Measurements from ENCODE around the gene SOX5. TPM values are rescaled to one million over a fixed set of nuclear protein-coding genes. Genes with fewer than 3 reads are reported as not detected.
"Not testable (repeated sequence)": the region's sequence is repeated elsewhere in the genome, so short reads cannot be mapped to it uniquely, and the experiment has no call there.

Gene SOX5
- total RNA-seq, 1 donor from 2014 or later, result 86.8 TPM

DNA sequence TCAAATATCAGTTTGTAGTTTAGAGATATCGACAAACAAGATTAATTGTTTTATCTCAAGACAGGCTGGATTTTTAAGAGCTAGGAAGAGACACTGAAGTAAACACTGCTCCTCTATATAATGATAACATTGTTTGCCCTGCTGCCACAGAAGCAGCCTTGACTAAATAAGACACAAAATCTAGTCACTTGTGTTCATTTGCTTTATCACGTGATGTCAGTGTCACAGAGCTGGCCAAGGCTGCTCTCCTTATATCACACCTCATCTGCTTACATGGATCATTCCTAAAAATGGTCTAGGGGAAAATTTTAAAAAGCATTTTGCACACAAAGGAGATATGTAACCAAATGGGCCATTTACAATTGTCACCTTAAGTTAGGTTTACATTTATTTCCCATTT lies 64.1 kb downstream of the SOX5 start:
- no peak overlapping the region for H3K27ac Mint-ChIP-seq (ENCODE audit: unreplicated experiment)
- TF ChIP-seq, protein P1, sequence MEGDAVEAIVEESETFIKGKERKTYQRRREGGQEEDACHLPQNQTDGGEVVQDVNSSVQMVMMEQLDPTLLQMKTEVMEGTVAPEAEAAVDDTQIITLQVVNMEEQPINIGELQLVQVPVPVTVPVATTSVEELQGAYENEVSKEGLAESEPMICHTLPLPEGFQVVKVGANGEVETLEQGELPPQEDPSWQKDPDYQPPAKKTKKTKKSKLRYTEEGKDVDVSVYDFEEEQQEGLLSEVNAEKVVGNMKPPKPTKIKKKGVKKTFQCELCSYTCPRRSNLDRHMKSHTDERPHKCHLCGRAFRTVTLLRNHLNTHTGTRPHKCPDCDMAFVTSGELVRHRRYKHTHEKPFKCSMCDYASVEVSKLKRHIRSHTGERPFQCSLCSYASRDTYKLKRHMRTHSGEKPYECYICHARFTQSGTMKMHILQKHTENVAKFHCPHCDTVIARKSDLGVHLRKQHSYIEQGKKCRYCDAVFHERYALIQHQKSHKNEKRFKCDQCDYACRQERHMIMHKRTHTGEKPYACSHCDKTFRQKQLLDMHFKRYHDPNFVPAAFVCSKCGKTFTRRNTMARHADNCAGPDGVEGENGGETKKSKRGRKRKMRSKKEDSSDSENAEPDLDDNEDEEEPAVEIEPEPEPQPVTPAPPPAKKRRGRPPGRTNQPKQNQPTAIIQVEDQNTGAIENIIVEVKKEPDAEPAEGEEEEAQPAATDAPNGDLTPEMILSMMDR (conservative IDR thresholded peaks at IDR 0.05), result no peak
- DNase-seq (ENCODE audit: low read depth, low spot score), result no peak
- peak overlapping the region; percentile 13 for H3K4me3 Mint-ChIP-seq
- peaks cover 2% of the 10 kb centered on the region for H3K36me3 Mint-ChIP-seq (ENCODE audit: low read depth)
- no peaks in the 10 kb centered on the region for H3K27me3 Mint-ChIP-seq (ENCODE audit: low read depth)
- H3K4me1 Mint-ChIP-seq, result peaks cover 51% of the 10 kb centered on the region
- no peaks in the 10 kb centered on the region for H3K9me3 Mint-ChIP-seq

GRCh38 chr12:23884909-23885308 lies 64.6 kb downstream of the SOX5 start:
- no peak overlapping the region for H3K4me3 Mint-ChIP-seq
- peaks cover 50% of the 10 kb centered on the region for H3K4me1 Mint-ChIP-seq
- no peaks in the 10 kb centered on the region for H3K9me3 Mint-ChIP-seq
- peaks cover 2% of the 10 kb centered on the region for H3K36me3 Mint-ChIP-seq (ENCODE audit: low read depth)
- H3K27ac Mint-ChIP-seq (ENCODE audit: unreplicated experiment), result no peak overlapping the region
- no peak for DNase-seq (ENCODE audit: low read depth, low spot score)
- TF ChIP-seq, protein P1 (conservative IDR thresholded peaks at IDR 0.05), result peak; percentile 18
- no peaks in the 10 kb centered on the region for H3K27me3 Mint-ChIP-seq (ENCODE audit: low read depth)

DNA sequence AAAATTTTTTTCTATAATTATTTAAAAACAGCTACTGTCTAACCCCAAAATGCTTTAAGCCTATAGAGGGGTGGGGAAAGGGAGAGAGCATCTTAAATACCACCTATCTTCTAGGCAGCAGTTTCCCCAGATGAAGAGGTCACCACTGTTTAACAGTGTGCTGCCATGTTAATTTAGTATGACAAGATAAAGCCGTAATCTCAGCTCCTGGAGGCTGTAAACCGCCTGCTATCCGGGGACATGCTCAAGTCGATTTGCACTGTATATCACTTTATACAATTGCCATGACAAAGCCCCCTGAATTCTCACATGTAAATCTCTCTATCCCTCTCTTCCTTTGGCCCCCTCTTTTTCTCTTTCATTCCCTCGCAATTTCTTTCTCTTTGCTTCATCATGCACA lies 68.5 kb downstream of the SOX5 start:
- H3K27ac Mint-ChIP-seq (ENCODE audit: unreplicated experiment), result peak overlapping the region; percentile 69

DNA sequence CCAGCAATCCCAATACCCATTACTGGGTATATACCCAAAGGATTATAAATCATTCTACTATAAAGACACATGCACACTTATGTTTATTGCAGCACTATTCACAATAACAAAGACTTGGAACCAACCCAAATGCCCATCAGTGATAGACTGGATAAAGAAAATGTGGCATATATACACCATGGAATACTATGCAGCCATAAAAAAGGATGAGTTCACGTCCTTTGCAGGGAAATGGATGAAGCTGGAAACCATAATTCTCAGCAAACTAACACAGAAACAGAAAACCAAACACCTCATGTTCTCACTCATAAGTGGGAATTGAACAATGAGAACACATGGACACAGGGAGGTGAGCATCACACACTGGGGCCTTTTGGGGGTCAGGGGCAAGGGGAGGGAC lies 72.9 kb downstream of the SOX5 start:
- H3K9me3 Mint-ChIP-seq; H3K4me3 Mint-ChIP-seq; H3K27me3 Mint-ChIP-seq (ENCODE audit: low read depth); DNase-seq (ENCODE audit: low read depth, low spot score); H3K4me1 Mint-ChIP-seq; H3K27ac Mint-ChIP-seq (ENCODE audit: unreplicated experiment): not testable (repeated sequence)
- H3K36me3 Mint-ChIP-seq (ENCODE audit: low read depth), result peaks cover 11% of the 10 kb centered on the region

More for the DNA sequence above, 68.5 kb downstream of the SOX5 start:
- Mint-ChIP-seq H3K4me1 (peaks cover 15% of the 10 kb centered on the region), H3K4me3 (no peak overlapping the region), H3K27me3 (ENCODE audit: low read depth) (no peaks in the 10 kb centered on the region), H3K9me3 (peaks cover 2% of the 10 kb centered on the region), H3K36me3 (ENCODE audit: low read depth) (peaks cover 5% of the 10 kb centered on the region)
- no peak for DNase-seq (ENCODE audit: low read depth, low spot score)
- TF ChIP-seq, protein P1 (conservative IDR thresholded peaks at IDR 0.05), result no peak

DNA sequence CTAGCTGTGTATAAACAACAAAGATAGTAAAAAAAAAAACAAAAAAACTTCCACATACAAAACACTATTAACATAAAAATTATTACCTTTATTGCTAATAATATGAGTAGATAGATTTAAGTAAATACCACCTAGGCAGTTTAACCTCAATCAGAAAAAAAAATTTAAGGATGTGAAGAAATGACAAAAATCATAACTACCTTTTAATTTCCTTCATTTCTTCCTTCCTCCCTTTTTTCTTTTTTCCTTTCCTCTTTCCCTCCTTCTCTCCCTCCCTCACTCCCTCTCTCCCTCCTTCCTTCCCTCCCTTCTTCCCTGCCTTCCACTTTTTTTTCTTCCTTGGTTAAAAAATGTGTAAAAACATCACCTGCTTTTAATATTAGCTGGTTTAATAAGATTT lies 81.7 kb downstream of the SOX5 start:
- peaks cover 23% of the 10 kb centered on the region for H3K4me1 Mint-ChIP-seq
- DNase-seq (ENCODE audit: low read depth, low spot score), result no peak
- no peak overlapping the region for H3K4me3 Mint-ChIP-seq
- H3K9me3 Mint-ChIP-seq, result peaks cover 10% of the 10 kb centered on the region
- TF ChIP-seq, protein P1 (conservative IDR thresholded peaks at IDR 0.05), result no peak
- H3K36me3 Mint-ChIP-seq (ENCODE audit: low read depth), result peaks cover 41% of the 10 kb centered on the region
- no peaks in the 10 kb centered on the region for H3K27me3 Mint-ChIP-seq (ENCODE audit: low read depth)
- no peak overlapping the region for H3K27ac Mint-ChIP-seq (ENCODE audit: unreplicated experiment)

- DNase-seq (ENCODE audit: low read depth, low spot score), result no peak
- Mint-ChIP-seq H3K4me1 (peaks cover 28% of the 10 kb centered on the region), H3K27me3 (ENCODE audit: low read depth) (no peaks in the 10 kb centered on the region), H3K4me3 (peak overlapping the region; percentile 41), H3K9me3 (peaks cover 16% of the 10 kb centered on the region), H3K36me3 (ENCODE audit: low read depth) (peaks cover 66% of the 10 kb centered on the region), H3K27ac (ENCODE audit: unreplicated experiment) (peak overlapping the region; percentile 81)
- TF ChIP-seq, protein P1 (conservative IDR thresholded peaks at IDR 0.05), result no peak
Measured at GRCh38 chr12:23862701-23863100, 86.8 kb downstream of the SOX5 start.

Measured in neural crest cell (in vitro differentiated cells).